Measurements from ENCODE around the gene POGLUT3. TPM values are rescaled to one million over a fixed set of nuclear protein-coding genes. Genes with fewer than 3 reads are reported as not detected.

Gene POGLUT3
- total RNA-seq, 1 experiment from 2014 or later, result 13.1 TPM

DNA sequence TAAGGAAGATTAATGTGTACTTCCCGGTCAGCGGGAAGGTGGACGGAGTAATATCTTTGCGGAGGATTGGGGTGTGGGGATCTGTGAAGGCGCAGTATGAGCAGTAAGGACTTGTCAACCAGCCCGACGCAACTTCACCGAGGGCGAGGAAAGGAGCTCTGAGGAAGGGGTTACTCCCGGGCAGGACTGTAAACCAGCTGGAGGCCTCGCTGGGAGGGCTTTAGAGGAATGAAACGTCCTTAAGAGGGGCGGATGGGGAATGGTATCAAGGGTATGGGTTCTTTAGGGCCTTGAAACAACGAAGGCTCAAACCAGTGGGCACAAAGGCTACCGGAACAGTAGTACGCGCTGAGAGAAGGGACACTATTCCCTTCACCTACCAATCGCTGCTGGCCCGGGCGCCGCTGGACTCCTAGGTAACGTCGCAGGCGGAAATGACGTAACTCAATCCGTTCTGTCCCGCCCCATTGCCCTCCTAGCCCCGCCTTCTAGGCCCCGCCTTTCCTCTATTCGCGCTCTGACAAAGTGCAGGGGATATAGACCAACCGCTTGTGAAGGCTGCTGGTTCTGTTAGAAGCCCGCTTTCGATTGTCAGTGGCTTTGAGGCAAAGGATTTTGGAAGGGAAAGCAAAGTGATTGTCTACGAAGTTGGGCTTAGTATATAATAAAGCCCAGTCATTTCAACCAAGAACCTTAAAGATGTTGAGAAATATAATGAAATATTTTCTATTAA lies 30.9 kb downstream of the POGLUT3 start, which contains the start of gene C11orf65:
C11orf65 (minus strand) TSS at position 439 of the 733 bp plus-strand sequence. CDS start 5,970 bp downstream, outside the sequence.
- H2BK12ac ChIP-seq (ENCODE audit: insufficient read length, low read depth, low read length), result no peak within 1 kb of the TSS
- TF ChIP-seq CTCF (conservative IDR thresholded peaks at IDR 0.05), result no peak
- peak; percentile 96 for DNase-seq
- H2BK20ac ChIP-seq (ENCODE audit: low read depth, low read length, poor library complexity, severe bottlenecking), result no peak within 1 kb of the TSS
- no peak within 1 kb of the TSS for H2BK5ac ChIP-seq (ENCODE audit: insufficient read length, low read length)
- Mint-ChIP-seq H3K27me3 (ENCODE audit: low read depth) (no peaks in the 10 kb centered on the region), H3K9me3 (no peaks in the 10 kb centered on the region; a peak in 1 of 5 replicates), H3K4me3 (peak within 1 kb of the TSS; percentile 95 to 97), H3K4me1 (peaks cover 0 to 3% of the 10 kb centered on the region in 2 experiments; a peak in 1 of 4 replicates), H3K27ac (peak within 1 kb of the TSS; percentile 100), H3K36me3 (ENCODE audit: insufficient read depth in 1 of 3, low read depth in 3 of 3) (no peaks in the 10 kb centered on the region; a peak in 2 of 7 replicates)
- no peak within 1 kb of the TSS for H2BK120ac ChIP-seq (ENCODE audit: low read depth, low read length, poor library complexity, severe bottlenecking)
- H3K9ac ChIP-seq (ENCODE audit: extremely low read depth, insufficient read length, low read length), result peak within 1 kb of the TSS; percentile 94
- H3K27ac ChIP-seq (ENCODE audit: insufficient read length, low read depth, low read length), result peak within 1 kb of the TSS; percentile 86
- H2AFZ ChIP-seq (ENCODE audit: low read length), result peak within 1 kb of the TSS; percentile 34
- no peak within 1 kb of the TSS for H2BK15ac ChIP-seq (ENCODE audit: low read depth, low read length)
- no peaks in the 10 kb centered on the region for H3K27me3 ChIP-seq (ENCODE audit: insufficient read depth, low read length)
- H3K18ac ChIP-seq (ENCODE audit: insufficient read length, low read depth, low read length), result peak within 1 kb of the TSS; percentile 92
- no peaks in the 10 kb centered on the region for H3K9me3 ChIP-seq (ENCODE audit: control insufficient read depth, low read depth, low read length)
- H3K23me2 ChIP-seq (ENCODE audit: insufficient read length, low read depth, low read length, poor library complexity, severe bottlenecking), result peaks cover 3% of the 10 kb centered on the region
- no peak within 1 kb of the TSS for H3T11ph ChIP-seq (ENCODE audit: low read length)
- H3K4me1 ChIP-seq (ENCODE audit: insufficient read depth, low read length), result no peaks in the 10 kb centered on the region
- no peak within 1 kb of the TSS for H4K91ac ChIP-seq (ENCODE audit: insufficient read length, low read depth, low read length)
- H3K56ac ChIP-seq (ENCODE audit: insufficient read length, low read depth, low read length), result no peak within 1 kb of the TSS
- no CpG with 5 or more reads among the region's 35 CpGs for WGBS (ENCODE audit: extremely low coverage, insufficient read length, low lambda C conversion rate)
- no peak within 1 kb of the TSS for H4K8ac ChIP-seq (replicated peaks; ENCODE audit: insufficient read length, low read depth, low read length)
- no peaks in the 10 kb centered on the region for H4K20me1 ChIP-seq (ENCODE audit: control insufficient read depth, insufficient read depth, insufficient read length)
- H3K23ac ChIP-seq (ENCODE audit: insufficient read length, low read depth, low read length), result no peak within 1 kb of the TSS
- H3K4me2 ChIP-seq (ENCODE audit: insufficient read depth, insufficient read length, low read length), result peak within 1 kb of the TSS; percentile 70
- H3K14ac ChIP-seq (ENCODE audit: insufficient read depth, low read length), result peak within 1 kb of the TSS; percentile 88
- H4K5ac ChIP-seq (ENCODE audit: insufficient read length, low read depth, low read length), result peak within 1 kb of the TSS; percentile 13
- no peak within 1 kb of the TSS; the same call in 1 of the 2 replicates for H3K4ac ChIP-seq (ENCODE audit: low read depth, low read length)
- H3K79me2 ChIP-seq (ENCODE audit: insufficient read depth, low read length), result no peaks in the 10 kb centered on the region
- no peaks in the 10 kb centered on the region for H3K79me1 ChIP-seq (ENCODE audit: insufficient read depth, low read depth, low read length, poor library complexity, severe bottlenecking)
- H2AK5ac ChIP-seq (ENCODE audit: insufficient read length, low read length), result no peak within 1 kb of the TSS

Data from H9 (cell line).